Endothelial cell of umbilical vein (primary cell): ENCODE results near the gene BRD3. TPM values are rescaled to one million over a fixed set of nuclear protein-coding genes. Genes with fewer than 3 reads are reported as not detected.

ENCODE experiments used
- BruUV-seq: library from RNA; stranded (reverse); fragments of 400-500 nt; replicated peaks from 2 replicates; lab custom pipeline; 2021; lab: Mats Ljungman, UMichigan
- CTCF ChIA-PET: fragments of 300-600, 350-600 bp; sonication (Branson Sonifier 250); formaldehyde crosslinking; loops from one replicate; lab custom pipeline; 2021; ENCODE audit warnings: antibody characterized with exemption, inconsistent platforms; lab: Charles Lee
- POLR2A ChIA-PET: fragments of 300-600, 350-600 bp; sonication (Branson Sonifier 250); formaldehyde crosslinking; loops from one replicate; lab custom pipeline; 2021; ENCODE audit warnings: antibody characterized with exemption, inconsistent platforms; lab: Charles Lee
- DNase-seq: peaks from one replicate; pipeline ENCODE4 v3.0.0-alpha.2; 2011; ENCODE audit warnings: low read depth, low spot score
- FAIRE-seq: peaks from 2 replicates; lab custom pipeline; 2011; peaks lifted over from hg19 to GRCh38; lab: Jason Lieb, UNC
- H2AFZ ChIP-seq: 2 replicates; pipeline ENCODE4 v1.6.0; 2012; ENCODE audit warnings: low read depth, low read length, control low read depth, inconsistent platforms
- H3K27ac ChIP-seq: 2 replicates; pipeline ENCODE4 v1.5.1; 2011; ENCODE audit warnings: low read depth, mild to moderate bottlenecking, control low read depth, low read length, moderate library complexity; ENCODE audit not compliant: insufficient read depth
- H3K27me3 ChIP-seq, 2 experiments: 2 replicates each; pipeline versions ENCODE4 v1.6.0 to v1.6.1; 2011; ENCODE audit warnings: low read length in 2 of 2, mixed read lengths in 1 of 2; ENCODE audit not compliant: control insufficient read depth in 2 of 2, insufficient read depth in 2 of 2
- H3K36me3 ChIP-seq, 2 experiments: 2 replicates in 1 of 2; 3 replicates in 1 of 2; pipeline ENCODE4 v1.5.1; 2011; ENCODE audit warnings: low read length in 2 of 2, mild to moderate bottlenecking in 1 of 2, moderate library complexity in 1 of 2; ENCODE audit not compliant: control insufficient read depth in 2 of 2, insufficient read depth in 2 of 2; ENCODE audit errors: extremely low read depth in 1 of 2
- H3K4me1 ChIP-seq: 3 replicates; pipeline ENCODE4 v1.5.1; 2011; ENCODE audit warnings: mild to moderate bottlenecking, low read length; ENCODE audit not compliant: control insufficient read depth, insufficient read depth; ENCODE audit errors: extremely low read depth
- H3K4me2 ChIP-seq: 2 replicates; pipeline ENCODE4 v1.6.1; 2011; ENCODE audit warnings: low read length, control low read depth, mixed read lengths; ENCODE audit not compliant: insufficient read depth
- H3K4me3 ChIP-seq, 3 experiments: fragments of 200-600 bp in 1 of 3; sonication (generic), shearing (Covaris generic) in 1 of 3; replicated peaks in 1 of 3; 2 replicates each; pipeline ENCODE4 v1.5.1; 2011 to 2016; ENCODE audit warnings: control low read depth in 3 of 3, low read length in 3 of 3, mild to moderate bottlenecking in 2 of 3, inconsistent platforms in 1 of 3, low read depth in 1 of 3, moderate library complexity in 1 of 3; ENCODE audit not compliant: insufficient read depth in 1 of 3
- H3K79me2 ChIP-seq: 2 replicates; pipeline ENCODE4 v1.6.0; 2012; ENCODE audit warnings: low read length, inconsistent platforms; ENCODE audit not compliant: control insufficient read depth, insufficient read depth
- H3K9ac ChIP-seq: replicated peaks from 2 replicates; pipeline ENCODE3; 2011; ENCODE audit warnings: low read length, control low read depth; ENCODE audit not compliant: insufficient read depth; ENCODE audit errors: extremely low read depth
- H3K9me1 ChIP-seq: replicated peaks from 3 replicates; pipeline ENCODE4 v1.6.0; 2011; ENCODE audit warnings: mild to moderate bottlenecking, low read length; ENCODE audit not compliant: control insufficient read depth, insufficient read depth; ENCODE audit errors: extremely low read depth
- H3K9me3 ChIP-seq: replicated peaks from 2 replicates; pipeline ENCODE4 v1.5.1; 2012; ENCODE audit warnings: low read length, inconsistent platforms; ENCODE audit not compliant: control insufficient read depth, insufficient read depth
- H4K20me1 ChIP-seq: replicated peaks from 2 replicates; pipeline ENCODE3; 2011; ENCODE audit warnings: mild to moderate bottlenecking, low read length; ENCODE audit not compliant: control insufficient read depth, insufficient read depth; ENCODE audit errors: extremely low read depth
- EZH2 ChIP-seq: IDR thresholded peaks from 2 replicates; pipeline ENCODE4 v1.6.1; 2012; ENCODE audit warnings: borderline replicate concordance, low read depth, mild to moderate bottlenecking, moderate library complexity, low read length, inconsistent platforms; ENCODE audit not compliant: severe bottlenecking
- FOS ChIP-seq: IDR thresholded peaks from 2 replicates; pipeline ENCODE4 v1.6.1; 2011; ENCODE audit warnings: mild to moderate bottlenecking, low read length, moderate library complexity, borderline replicate concordance; ENCODE audit not compliant: insufficient read depth
- GATA2 ChIP-seq: IDR thresholded peaks from 2 replicates; pipeline ENCODE4 v1.7.0; 2011; ENCODE audit warnings: low read depth, mild to moderate bottlenecking, moderate library complexity, mixed read lengths, low read length; ENCODE audit not compliant: insufficient read length, insufficient read depth
- JUN ChIP-seq: IDR thresholded peaks from 2 replicates; pipeline ENCODE4 v1.6.1; 2011; ENCODE audit warnings: borderline replicate concordance, low read depth; ENCODE audit not compliant: insufficient read length, insufficient read depth
- MYC ChIP-seq: IDR thresholded peaks from one replicate; pipeline ENCODE4 v1.6.1; 2011; ENCODE audit warnings: mild to moderate bottlenecking, low read depth, low read length
- POLR2A ChIP-seq: IDR thresholded peaks from 2 replicates; pipeline ENCODE4 v1.6.1; 2012; ENCODE audit warnings: low read depth, mild to moderate bottlenecking, control low read depth, low read length
- POLR2AphosphoS5 ChIP-seq: IDR thresholded peaks from 2 replicates; pipeline ENCODE4 v1.6.1; 2012; ENCODE audit warnings: low read depth, mild to moderate bottlenecking, control low read depth, low read length, moderate library complexity; ENCODE audit not compliant: insufficient read depth
- dilution Hi-C: fragments of 300-500 bp; cut with MboI; formaldehyde crosslinking; loops from one replicate; pipeline ENCODE4 v1.15.0; 2019; ENCODE audit warnings: low sequenced_read_pairs; ENCODE audit not compliant: extremely low pct_ligation_motif_present
- intact Hi-C: fragments of 100-400 bp; cut with micrococcal nuclease; formaldehyde crosslinking; loops from one replicate; pipeline ENCODE4 v1.10.0; 2022
- polyA plus RNA-seq, 4 experiments: library from polyadenylated mRNA; depleted of rRNA in 3 of 4; stranded (reverse) in 3 of 4; unstranded in 1 of 4; fragments of >200 nt; gene quantifications; 2 replicates each; pipeline versions ENCODE4 v1.2.1 to v1.2.3, GENCODE V29; 2011 to 2012; ENCODE audit warnings: missing spikeins in 1 of 4
- total RNA-seq: library from RNA; stranded (reverse); gene quantifications from 2 replicates; pipeline ENCODE4 v1.2.3, GENCODE V29; 2021
- TF ChIP-seq, protein P1 (sequence below), 2 donors: IDR thresholded peaks; 1 replicate in 1 of 2; 2 replicates in 1 of 2; pipeline ENCODE4 v1.5.1; 2011; ENCODE audit warnings: low read length in 2 of 2, mild to moderate bottlenecking in 2 of 2, moderate library complexity in 2 of 2, control low read depth in 1 of 2, inconsistent platforms in 1 of 2, low read depth in 1 of 2; ENCODE audit not compliant: insufficient read depth in 1 of 2; ENCODE audit errors: extremely low read depth in 1 of 2
- TF ChIP-seq, protein P2 (sequence below): IDR thresholded peaks from 2 replicates; pipeline ENCODE4 v1.6.1; 2011; ENCODE audit not compliant: insufficient read depth, insufficient read length

The BRD3 gene
- total and polyA plus RNA-seq, 2 donors (not counting 3 experiments of a cell fraction or from before 2014, with no cell fraction given), result 10.5 to 47.1 TPM

DNA sequence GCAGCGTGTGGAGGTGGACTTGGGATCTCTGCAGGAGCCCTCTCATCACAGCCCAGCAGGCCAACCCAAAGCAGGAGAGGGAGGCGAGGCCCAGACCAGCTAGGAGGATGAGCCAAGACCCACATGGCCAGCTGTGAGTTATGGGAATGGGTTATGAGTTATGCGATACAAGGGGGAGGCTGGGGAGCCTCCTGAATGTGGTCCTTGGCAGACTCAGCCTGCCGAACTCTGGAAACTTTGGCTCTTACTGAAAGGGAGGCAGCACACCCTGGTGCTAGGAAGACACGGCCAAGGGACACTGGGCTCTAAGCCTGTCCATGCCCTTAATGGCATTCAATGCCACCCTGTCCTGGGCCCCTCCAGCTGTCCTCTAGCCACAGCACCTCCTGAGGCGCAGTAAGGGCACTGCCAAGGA lies 68.0 kb downstream of the BRD3 start:
- no peaks in the 10 kb centered on the region for H3K27me3 ChIP-seq
- dilution Hi-C loops (no loop called here), intact Hi-C loops (no loop called here)
- FAIRE-seq, result no peak
- no peak overlapping the region for H3K4me3 ChIP-seq
- H3K9ac ChIP-seq, result no peak overlapping the region
- H3K27ac ChIP-seq, result no peak overlapping the region
- no peak overlapping the region for H2AFZ ChIP-seq
- H3K4me2 ChIP-seq, result no peak overlapping the region
- ChIA-PET POLR2A (no interaction called here), CTCF (interaction anchor here (1.1 kb wide), 1 partner anchor 23 kb away, joined by 3 read pairs; no protein-coding TSS in a partner anchor)
- DNase-seq, result no peak
- no peaks in the 10 kb centered on the region for H3K36me3 ChIP-seq
- H3K79me2 ChIP-seq, result no peaks in the 10 kb centered on the region
- no peaks in the 10 kb centered on the region for H3K4me1 ChIP-seq
- no peaks in the 10 kb centered on the region for H3K9me3 ChIP-seq
- BruUV-seq, result no TSS peak
- TF ChIP-seq, protein P1, sequence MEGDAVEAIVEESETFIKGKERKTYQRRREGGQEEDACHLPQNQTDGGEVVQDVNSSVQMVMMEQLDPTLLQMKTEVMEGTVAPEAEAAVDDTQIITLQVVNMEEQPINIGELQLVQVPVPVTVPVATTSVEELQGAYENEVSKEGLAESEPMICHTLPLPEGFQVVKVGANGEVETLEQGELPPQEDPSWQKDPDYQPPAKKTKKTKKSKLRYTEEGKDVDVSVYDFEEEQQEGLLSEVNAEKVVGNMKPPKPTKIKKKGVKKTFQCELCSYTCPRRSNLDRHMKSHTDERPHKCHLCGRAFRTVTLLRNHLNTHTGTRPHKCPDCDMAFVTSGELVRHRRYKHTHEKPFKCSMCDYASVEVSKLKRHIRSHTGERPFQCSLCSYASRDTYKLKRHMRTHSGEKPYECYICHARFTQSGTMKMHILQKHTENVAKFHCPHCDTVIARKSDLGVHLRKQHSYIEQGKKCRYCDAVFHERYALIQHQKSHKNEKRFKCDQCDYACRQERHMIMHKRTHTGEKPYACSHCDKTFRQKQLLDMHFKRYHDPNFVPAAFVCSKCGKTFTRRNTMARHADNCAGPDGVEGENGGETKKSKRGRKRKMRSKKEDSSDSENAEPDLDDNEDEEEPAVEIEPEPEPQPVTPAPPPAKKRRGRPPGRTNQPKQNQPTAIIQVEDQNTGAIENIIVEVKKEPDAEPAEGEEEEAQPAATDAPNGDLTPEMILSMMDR (IDR thresholded peaks at IDR 0.05; ENCODE audit: extremely low read depth in 1 of 2, insufficient read depth in 1 of 2, low read depth in 1 of 2, low read length in 2 of 2), result no peak
- TF ChIP-seq GATA2 (no peak), JUN (no peak), EZH2 (no peak), POLR2A (no peak), MYC (no peak), POLR2AphosphoS5 (no peak), FOS (no peak)
- TF ChIP-seq, protein P2, sequence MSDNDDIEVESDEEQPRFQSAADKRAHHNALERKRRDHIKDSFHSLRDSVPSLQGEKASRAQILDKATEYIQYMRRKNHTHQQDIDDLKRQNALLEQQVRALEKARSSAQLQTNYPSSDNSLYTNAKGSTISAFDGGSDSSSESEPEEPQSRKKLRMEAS, result no peak
- H3K9me1 ChIP-seq, result no peaks in the 10 kb centered on the region
- H4K20me1 ChIP-seq, result no peaks in the 10 kb centered on the region
